GM21619 (cell line): ENCODE measurements around the gene MRGPRX4.

Experiments used
- ATAC-seq: cut with Tn5 transposase; IDR thresholded peaks from one replicate; pipeline ENCODE4 v1.9.1; 2021; ENCODE audit not compliant: unreplicated experiment

MRGPRX4 gene

GRCh38 chr11:18209058-18209457, 36.4 kb downstream of the MRGPRX4 start:
- no peak for ATAC-seq

- ATAC-seq, result no peak
Measured at GRCh38 chr11:18221274-18221876, 48.7 kb downstream of the MRGPRX4 start.

GRCh38 chr11:18222814-18223421, 50.3 kb downstream of the MRGPRX4 start:
- no peak for ATAC-seq
